HG03066 (cell line): ENCODE data around the gene NFKBIB.

ENCODE experiments used
- ATAC-seq: cut with Tn5 transposase; IDR thresholded peaks from one replicate; pipeline ENCODE4 v1.9.1; 2021; ENCODE audit warnings: low read depth; ENCODE audit not compliant: unreplicated experiment

Gene NFKBIB

GRCh38 chr19:38901683-38902082 is 1.9 kb downstream of the NFKBIB start:
- no peak for ATAC-seq

GRCh38 chr19:38904581-38905539 is 5.1 kb downstream of the NFKBIB start:
- no peak for ATAC-seq

GRCh38 chr19:38905620-38906019 is 5.9 kb downstream of the NFKBIB start:
- no peak for ATAC-seq

GRCh38 chr19:38907227-38907626 is 7.5 kb downstream of the NFKBIB start:
- no peak for ATAC-seq

- no peak for ATAC-seq
Observed at GRCh38 chr19:38907670-38908069, 7.9 kb downstream of the NFKBIB start.

GRCh38 chr19:38908911-38909310 is 9.1 kb downstream of the NFKBIB start:
- ATAC-seq, result no peak

- ATAC-seq, result no peak
Observed at GRCh38 chr19:38910488-38910887, 10.7 kb downstream of the NFKBIB start.

GRCh38 chr19:38911388-38912001 is 11.7 kb downstream of the NFKBIB start:
- no peak for ATAC-seq

- no peak for ATAC-seq
Observed at GRCh38 chr19:38912600-38913514, 13.1 kb downstream of the NFKBIB start.

- no peak for ATAC-seq
Observed at GRCh38 chr19:38913958-38914357, 14.2 kb downstream of the NFKBIB start.

GRCh38 chr19:38915329-38916321 is 15.9 kb downstream of the NFKBIB start:
- ATAC-seq, result no peak

- no peak for ATAC-seq
Observed at GRCh38 chr19:38917516-38917915, 17.7 kb downstream of the NFKBIB start.

GRCh38 chr19:38917921-38918491 is 18.2 kb downstream of the NFKBIB start:
- ATAC-seq, result no peak

GRCh38 chr19:38918526-38918925 is 18.8 kb downstream of the NFKBIB start:
- ATAC-seq, result no peak

- ATAC-seq, result no peak
Observed at GRCh38 chr19:38919837-38920601, 20.2 kb downstream of the NFKBIB start.

GRCh38 chr19:38920602-38921419 is 21.0 kb downstream of the NFKBIB start:
- no peak for ATAC-seq

- ATAC-seq, result no peak
Observed at GRCh38 chr19:38921420-38922274, 21.9 kb downstream of the NFKBIB start.
